Stimulated activated CD4-positive, alpha-beta T cell treated with anti-CD3 and anti-CD28 coated beads, TNF-alpha, amount 100 ng/mL, for 24 hours (primary cell): Measurements from ENCODE around the gene ASB18.
"Not testable (repeated sequence)": the region's sequence is repeated elsewhere in the genome, so short reads cannot be mapped to it uniquely, and the experiment has no call there.

Experiments
- DNase-seq, 3 experiments: peaks; one replicate each; pipeline ENCODE4 v3.0.0-alpha.2; 2020; ENCODE audit warnings: low read depth in 3 of 3

Gene ASB18, protein sequence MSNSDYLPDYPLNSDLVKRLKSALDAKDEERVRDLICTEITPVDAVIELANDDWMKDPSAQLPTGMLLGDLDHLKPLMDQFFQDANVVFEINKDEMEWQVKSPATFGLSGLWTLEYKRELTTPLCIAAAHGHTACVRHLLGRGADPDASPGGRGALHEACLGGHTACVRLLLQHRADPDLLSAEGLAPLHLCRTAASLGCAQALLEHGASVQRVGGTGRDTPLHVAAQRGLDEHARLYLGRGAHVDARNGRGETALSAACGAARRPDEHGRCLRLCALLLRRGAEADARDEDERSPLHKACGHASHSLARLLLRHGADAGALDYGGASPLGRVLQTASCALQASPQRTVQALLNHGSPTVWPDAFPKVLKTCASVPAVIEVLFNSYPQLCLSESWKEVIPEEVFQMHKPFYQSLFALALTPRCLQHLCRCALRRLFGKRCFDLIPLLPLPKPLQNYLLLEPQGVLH

DNA sequence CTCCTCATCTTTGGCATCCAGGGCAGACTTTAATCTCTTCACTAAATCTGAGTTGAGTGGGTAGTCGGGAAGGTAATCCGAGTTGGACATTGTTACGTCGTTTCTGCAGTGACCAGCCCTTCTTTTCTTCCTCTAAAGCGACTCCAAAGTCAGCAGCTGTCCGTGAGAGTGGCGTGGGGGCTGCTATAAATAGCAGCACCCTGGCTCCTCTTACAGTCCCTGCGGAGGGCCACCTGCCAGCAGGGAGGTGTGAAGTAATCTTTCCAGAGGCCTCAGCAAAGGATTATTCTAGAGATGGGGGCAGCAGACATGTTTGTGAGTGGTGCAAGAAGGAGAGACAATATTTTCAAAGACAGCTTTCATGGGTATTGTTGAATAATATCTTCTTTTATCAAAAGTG lies at the start of gene ASB18:
Gene ASB18, minus strand, starts transcription at position 151 of the 400 bp plus-strand sequence. Its CDS starts 61 bp downstream, at position 90.
- DNase-seq = no peak

DNA sequence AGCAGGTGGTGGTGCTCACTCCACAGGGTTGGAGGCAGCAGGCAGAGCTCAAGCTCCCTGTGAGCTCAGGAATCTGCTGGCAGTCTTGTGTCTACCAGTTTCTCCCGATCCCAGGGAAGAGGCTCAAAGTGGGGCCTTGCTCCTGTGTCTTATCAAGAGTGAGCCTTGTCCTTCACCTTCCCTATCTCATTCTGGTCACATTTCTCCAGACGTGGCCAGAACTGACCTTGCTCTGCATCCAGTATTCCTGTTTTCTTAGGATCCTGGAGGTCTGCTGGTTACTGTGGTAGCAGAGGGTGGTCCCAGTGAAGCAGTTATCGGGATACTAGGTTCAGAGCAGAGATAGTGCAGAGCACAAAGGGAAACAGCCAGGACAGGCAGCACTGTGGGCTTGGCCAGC lies 47.1 kb upstream of the ASB18 start:
- no peak for DNase-seq

DNA sequence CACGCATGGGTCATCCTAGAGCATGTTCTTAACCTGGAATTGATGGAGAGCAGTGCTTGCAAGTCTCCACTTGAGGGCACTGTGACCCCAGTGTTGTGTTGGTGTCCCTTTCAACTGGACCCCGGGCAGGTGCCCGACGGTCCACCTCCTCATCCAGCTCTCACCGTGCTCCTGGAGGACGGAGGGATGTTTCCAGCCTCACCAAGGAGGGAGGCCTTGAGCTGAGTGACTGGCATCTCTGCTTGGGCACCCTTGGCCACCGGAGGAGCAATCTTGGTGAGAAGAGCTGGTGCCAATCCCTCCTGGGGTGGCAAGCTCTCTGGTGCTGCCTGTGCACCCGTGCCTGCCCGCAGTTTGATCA lies 45.4 kb upstream of the ASB18 start:
- no peak for DNase-seq

DNA sequence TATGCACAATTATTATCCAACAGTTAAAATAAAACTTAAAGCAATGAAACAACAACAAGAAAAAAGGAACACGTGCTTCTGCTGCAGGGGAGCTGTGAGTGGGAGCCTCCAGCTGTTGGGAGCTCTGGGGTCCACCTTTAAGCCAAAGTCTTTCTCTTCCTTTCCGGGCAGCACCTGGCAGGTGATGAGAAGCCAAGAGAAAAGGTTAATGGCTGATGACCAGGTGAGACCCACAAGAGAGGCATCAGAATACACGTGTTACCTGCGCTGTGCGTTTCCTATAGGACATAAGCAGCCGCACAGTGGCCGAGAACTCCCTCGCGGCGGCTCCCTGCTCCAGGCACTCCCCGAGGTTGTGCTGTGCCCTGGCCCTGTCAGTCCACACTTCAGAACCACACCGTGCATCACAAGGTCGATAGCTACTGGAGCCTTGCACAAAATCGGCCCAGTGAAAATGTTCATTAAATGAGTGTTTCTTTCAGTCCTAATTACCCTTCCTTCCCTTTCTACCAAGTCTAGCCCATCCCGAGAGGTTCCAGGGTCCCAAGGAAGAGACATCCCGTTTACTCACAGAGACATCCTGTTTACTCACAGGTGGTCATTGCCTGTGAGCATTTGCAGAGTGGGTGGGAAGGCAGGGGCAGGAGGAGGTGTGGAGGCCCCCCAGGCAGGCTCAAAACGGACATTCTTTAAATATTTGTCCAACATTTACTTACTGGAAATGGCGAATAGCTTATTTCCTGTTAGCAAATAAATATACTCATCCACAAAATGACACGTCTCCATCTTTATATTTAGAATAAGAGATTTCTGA lies 44.9 kb upstream of the ASB18 start:
- DNase-seq = no peak

DNA sequence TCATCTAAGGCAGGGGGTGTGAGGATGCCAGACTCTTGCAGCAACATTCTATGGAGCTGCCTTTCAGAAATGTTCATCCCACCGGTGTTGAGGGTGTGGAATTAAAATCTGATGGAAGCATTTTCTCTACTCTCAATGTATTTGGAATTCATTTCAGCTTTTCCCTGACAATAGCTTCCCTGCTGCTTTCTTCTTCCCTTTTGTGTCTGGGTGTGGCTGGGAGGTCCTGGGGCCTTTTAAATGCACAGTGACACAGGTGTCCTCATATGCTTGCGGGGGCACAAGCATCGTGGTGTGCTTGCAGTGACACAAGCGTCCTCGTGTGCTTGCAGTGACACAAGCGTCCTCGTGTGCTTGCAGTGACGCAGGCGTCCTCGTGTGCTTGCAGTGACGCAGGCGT lies 43.4 kb upstream of the ASB18 start:
- DNase-seq = no peak

DNA sequence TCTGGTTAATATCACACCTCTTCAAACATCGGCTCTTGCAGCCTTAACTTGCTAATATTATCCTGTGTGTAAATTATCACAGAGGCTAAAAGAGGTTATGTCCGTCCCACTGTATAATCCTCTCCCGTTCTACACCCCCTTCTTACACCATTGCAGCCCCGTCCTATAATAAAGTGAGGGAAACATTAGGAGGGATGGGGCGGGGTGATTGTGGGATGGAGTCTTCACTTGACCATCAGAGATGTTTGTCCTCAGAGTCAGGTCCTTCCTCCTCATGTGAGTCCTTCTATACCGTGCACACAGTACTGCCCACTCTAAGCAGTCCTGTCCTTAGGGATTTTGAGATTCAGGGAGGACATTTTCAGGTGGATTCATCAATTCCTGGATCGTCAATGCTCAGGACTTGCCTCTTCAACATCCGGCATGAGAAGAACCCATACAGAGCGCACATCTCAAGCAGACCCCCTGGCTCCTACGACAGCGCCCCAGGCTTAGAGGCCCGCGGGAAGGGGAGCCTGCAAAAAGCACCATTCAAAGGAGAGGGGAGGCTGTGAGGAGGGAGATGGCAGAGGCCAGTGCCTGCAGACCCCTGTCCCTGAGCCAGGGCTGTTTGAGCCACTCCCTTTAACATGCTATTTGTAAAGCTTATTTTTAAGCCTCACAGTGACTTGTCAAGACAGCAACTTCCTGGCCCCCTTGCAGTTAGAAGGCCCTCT lies 42.8 kb upstream of the ASB18 start:
- DNase-seq = no peak

DNA sequence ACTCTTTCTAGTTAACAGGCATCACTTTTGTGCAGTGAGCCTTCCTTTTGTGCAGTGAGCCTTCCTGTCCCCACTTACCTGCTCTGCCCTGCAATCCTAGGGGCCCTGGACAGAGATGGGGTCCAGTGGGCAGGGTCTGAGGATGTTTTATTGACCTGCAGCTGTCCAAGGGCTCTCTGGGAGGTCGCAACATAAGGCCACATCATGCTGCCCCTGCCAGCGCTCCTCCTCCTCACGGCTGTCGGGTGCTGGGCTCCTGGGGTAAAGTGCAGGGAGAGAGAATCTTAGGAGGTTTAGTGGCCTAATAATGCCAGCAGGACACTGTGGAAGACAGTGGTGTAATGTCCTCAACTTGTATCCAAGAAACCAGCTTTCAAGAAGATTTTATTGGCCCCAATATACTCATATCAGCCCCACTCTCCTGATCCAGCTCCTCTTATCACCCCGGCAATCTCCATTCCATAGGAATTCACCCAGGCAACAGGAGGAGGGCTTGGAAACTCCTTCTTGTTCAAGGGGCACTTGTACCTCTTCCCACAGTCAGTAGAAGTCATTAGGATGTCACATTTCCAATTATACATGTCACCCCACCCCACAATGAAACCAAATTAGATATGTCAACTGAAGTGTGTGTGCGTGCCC lies 41.9 kb upstream of the ASB18 start:
- no peak for DNase-seq

DNA sequence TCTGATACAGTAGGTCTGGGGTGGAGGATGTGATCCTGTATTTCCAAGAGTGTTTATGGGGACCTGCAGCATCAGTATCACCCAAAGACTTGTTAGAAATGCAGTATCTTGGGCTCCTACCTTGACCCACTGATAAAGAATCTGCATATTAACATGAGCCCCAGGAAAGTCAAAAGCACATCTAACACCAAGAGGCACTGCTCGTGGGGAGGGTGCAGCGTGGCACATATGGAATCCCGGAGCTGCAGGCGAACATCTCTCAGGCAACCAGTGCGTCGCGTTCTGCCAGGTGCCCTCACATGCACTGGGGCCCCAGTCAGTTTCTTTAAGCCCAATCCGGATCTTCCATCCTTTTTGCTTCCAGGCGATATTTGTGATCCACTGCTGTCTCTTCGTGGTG lies 41.3 kb upstream of the ASB18 start:
- no peak for DNase-seq

DNA sequence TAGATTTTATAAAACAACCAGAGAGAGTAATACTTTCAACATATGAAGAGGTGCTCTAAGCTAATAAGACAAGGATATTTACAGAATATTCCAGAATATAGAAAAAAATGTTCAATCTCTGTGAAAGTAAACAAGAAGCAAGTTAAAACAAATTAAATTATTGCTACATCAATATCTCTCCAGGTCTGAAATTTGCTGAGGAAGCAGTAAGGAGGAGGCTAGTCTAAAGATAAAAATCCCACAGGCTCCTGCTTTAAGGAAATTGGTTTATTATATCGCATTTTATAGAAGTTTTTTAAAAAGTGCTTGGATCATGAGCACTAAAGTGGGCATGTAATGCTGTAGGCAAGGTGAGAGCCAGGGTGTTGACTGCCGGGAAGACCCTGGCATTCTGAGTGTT lies 39.7 kb upstream of the ASB18 start:
- no peak for DNase-seq

DNA sequence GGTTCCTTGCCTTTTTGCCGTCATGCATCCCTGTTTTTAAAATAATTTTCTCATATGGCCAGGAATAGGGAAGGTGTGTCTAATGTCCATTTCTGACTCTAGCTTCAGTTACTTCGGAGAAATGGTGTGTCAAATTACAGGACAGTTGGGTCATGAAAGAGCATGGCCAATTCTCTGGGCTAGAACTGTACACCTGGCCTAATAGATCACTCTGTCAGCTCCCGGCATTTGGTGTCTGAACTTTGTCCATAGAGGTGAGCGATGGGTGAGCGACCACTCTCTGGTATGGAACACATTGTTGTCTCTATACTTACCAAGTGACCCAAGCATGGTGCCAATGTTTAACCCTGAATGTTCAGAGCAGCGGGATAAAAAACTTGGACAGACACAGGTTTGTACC lies 38.3 kb upstream of the ASB18 start:
- no peak for DNase-seq

DNA sequence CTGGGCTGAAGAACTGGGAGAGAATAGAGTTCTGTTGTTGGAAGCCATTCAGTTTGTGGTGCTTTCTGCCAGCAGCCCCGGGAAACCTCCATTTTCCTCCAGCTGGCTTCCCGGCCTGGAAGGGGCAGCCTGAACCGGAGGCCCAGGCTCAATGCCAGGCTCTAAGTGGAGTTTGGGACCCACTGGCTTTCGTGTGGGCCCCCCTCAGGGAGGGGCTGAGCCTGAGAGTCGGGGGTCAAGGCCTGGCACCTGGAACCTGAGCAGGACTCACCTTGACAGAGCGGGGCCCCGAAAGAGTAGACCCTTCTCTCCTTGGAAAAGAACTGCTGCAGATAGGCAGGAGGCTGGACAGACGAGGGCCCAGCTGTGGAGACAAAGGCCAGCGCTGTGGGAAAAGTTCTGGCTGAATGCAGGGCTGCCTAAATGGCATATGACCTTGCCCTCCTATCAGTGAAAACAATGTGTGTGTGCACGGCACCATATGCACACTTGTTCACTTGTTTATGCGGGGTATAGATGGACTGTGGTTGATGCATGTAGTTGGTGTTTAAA lies 34.8 kb upstream of the ASB18 start:
- no peak for DNase-seq

DNA sequence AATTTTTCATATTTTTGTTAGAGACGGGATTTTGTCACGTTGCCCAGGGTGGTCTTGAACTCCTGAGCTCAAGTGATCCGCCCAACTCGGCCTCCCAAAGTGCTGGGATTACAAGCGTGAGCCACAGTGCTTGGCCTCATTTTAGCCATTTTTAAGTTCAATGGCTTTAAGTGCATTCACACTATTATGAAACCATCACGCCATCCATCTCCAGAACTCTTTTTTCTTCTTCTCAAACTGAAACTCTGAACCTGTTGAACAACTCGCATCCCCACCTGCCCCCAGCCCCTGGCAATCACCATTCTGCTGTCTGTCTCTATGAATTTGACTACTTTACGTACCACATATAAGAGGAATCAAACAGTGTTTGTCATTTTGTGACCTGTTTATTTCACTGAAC lies 31.3 kb upstream of the ASB18 start:
- DNase-seq = no peak

DNA sequence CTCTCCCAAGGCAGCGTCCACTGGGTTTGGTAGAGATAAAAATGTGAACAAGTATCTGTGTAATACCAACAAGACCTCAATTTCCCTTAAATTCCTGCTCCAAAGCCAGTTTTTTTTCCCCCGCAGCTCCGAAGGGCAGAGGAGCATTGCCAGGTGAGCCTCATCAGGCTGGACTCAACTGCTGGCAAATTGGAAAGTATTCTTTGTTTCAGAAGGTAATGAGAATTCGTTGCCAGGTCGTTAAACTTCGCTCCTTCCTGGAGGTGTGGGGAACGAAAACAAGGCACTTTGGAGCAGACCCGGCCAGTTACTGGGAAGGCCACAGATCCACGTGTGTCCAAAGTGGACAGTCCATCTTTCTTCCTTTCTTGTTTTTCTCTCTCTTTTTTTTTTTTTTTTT lies 30.4 kb upstream of the ASB18 start:
- no peak for DNase-seq

DNA sequence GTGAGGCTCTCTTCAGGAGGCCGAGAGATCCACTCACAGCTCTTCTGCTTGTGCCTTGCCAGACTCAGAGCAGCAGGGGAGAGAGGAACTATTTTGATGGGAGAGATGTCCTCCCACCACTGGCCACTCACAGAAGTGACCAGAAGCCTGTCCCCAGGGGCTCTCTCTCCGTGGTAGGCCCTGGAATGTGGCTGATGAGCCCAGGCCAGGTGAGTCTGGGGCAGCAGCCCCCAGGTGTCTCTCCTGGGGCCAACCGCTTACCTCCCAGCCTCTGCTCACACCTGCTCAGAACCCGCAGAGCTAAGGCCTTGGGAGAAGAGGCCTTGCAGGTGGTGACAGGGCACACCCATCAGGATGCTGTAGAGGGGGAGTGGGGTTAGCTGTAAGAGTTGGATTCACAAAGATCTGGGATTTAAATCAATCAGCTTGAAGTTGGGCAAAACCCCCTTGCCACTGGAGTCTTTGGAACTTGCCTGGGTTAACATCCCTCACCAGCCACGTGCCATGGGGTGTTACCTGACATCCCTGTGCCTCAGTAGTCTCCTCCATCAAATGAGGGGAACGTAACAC lies 29.1 kb upstream of the ASB18 start:
- no peak for DNase-seq

DNA sequence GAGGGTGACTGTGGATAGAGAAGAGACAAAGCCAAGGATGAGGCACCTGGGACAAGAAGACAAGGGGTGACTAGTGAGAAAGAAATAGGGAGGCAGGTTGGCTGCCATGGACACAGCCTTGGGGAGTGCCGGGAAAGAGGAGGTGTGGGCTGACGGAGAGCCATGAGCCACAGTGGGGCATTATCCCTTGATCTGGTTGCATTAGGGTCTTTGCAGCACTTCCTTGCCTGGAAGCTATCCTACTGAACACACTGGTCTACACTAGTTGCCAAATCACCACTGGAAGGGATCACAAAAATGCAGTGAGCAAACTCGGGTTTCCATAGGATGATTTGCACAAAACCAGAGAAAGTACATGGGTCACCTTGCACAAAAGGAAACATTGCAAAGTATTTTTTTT lies 27.7 kb upstream of the ASB18 start:
- no peak for DNase-seq

DNA sequence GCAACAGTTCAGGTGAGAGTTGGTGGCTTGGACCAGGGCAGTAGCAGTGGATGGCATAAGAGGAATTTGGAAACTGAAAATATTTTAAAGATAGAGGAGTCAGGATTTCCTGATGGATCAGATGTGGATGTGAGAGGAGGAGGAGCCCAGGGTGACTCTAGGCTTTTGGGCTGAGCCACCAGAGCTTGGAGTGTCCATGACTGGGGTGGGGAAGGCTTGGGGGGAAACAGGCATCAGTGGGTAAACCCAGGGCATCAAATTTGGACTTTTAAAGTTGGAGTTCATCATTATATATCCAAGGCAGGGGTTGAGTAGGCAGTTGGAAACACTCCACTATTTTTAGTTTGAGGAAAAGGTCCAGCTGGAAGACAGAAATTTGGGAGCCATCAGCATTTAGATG lies 27.3 kb upstream of the ASB18 start:
- no peak for DNase-seq

DNA sequence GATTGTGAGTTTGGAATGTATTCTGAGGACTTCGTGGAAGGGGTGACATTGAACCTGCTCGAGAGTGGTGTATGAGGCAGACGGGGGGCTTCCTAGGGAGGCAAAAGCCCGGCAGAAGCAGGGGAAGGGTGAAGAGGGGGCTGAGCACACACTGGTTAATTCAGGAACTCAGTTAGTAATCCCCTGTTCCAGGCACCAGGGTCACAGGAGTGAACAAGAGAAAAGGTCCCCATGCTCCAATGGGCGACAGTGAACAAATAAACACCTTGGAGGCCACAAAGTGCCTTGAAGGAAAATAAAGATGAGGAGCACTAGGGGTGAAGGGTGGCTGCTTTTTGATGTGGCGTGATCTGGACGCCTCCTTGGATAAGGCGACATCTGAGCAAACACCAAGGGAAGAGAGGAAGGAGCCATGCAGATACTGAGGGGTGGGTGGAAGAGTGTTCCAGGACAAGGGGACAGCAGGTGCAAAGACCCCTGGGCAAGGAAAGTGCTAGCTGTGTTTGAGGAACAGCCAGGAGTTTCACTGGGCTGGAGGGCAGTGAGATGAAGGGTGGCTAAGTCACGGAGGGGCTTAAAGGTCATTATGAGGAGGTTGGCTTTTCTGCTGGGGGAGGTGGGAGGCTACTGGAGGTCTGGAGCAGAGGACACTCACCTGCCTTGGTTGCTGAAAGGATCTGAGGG lies 26.7 kb upstream of the ASB18 start:
- DNase-seq = no peak

DNA sequence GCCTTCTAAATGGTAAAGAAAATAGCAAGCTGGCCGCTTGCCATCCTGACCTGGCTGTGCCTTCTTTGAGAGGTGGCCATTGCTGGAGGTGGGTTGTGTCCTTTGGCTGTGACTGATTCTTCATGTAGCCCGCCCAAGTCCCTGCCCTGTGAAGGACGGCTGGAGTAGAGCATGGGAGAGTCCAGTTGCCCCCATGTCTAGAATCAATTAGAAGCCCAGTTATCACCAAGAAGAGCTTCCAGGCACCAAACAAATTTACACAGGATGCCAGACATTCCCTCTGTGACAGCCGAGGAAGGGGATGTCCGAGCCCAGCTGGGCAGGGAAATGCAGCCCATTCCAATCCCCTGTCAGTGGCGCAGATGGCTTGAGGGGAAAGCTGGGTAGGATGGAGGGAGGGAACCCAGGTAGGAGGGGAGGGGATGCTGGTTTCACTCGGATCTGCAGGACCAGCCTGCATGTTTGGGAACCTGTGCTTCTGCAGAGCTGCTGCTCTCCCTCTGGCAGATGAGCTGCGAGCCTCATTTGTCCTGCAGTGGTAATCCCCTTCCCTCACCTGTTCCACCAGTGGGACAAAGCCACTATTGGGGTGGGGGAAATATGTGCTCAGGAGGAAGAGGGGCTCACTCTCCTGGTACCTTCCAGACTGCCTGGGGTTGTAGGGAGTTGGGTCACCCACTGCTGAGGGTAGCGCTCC lies 25.7 kb upstream of the ASB18 start:
- DNase-seq = no peak

DNA sequence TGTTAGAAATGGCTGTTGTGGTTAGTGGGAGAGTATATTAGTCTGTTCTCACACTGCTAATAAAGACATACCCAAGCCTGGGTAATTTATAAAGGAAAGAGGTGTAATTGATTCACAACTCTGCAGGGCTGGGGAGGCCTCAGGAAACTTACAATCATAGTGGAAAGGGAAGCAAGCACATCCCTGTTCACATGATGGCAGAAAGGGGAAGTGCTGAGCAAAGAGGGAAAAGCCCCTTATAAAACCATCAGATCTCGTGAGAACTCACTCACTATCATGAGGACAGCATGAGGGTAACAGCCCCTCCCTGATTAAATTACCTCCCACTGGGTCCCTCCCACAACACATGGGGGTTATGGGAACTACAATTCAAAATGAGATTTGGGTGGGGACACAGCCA lies 24.2 kb upstream of the ASB18 start:
- not testable (repeated sequence) for DNase-seq

DNA sequence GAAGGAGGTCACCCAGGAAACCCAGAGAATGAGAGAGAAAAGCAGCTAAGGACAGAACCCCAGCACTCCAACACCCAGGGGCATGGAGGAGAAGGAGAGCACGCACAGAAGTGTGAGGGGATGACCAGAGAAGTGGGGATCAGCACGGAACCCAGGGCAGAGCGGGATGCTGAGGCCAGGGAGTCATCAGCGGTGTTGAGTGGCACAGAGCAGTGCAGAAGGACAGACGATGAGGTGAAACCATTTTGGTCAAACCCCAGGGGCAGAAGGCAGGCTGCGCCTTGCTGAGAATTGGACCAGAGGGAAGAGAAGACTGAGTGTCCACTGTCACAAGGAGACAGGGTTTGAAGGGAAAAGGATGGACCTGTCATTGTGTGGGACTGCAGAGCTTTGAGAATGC lies 23.4 kb upstream of the ASB18 start:
- DNase-seq = no peak
